H4 (cell line): ENCODE results near the gene STK36. TPM values are rescaled to one million over a fixed set of nuclear protein-coding genes. Genes with fewer than 3 reads are reported as not detected.

ENCODE experiments used
- DNase-seq: peaks from one replicate; pipeline ENCODE4 v3.0.0-alpha.2; 2015; ENCODE audit warnings: low spot score
- total RNA-seq: library from RNA; depleted of rRNA; stranded (reverse); fragments of >200 nt; shearing (Covaris generic); gene quantifications from 2 replicates; pipeline ENCODE4 v1.2.3, GENCODE V29; 2014; rRNA removed

STK36 gene
- total RNA-seq, result 10.4 and 19.5 TPM in 2 replicates

DNA sequence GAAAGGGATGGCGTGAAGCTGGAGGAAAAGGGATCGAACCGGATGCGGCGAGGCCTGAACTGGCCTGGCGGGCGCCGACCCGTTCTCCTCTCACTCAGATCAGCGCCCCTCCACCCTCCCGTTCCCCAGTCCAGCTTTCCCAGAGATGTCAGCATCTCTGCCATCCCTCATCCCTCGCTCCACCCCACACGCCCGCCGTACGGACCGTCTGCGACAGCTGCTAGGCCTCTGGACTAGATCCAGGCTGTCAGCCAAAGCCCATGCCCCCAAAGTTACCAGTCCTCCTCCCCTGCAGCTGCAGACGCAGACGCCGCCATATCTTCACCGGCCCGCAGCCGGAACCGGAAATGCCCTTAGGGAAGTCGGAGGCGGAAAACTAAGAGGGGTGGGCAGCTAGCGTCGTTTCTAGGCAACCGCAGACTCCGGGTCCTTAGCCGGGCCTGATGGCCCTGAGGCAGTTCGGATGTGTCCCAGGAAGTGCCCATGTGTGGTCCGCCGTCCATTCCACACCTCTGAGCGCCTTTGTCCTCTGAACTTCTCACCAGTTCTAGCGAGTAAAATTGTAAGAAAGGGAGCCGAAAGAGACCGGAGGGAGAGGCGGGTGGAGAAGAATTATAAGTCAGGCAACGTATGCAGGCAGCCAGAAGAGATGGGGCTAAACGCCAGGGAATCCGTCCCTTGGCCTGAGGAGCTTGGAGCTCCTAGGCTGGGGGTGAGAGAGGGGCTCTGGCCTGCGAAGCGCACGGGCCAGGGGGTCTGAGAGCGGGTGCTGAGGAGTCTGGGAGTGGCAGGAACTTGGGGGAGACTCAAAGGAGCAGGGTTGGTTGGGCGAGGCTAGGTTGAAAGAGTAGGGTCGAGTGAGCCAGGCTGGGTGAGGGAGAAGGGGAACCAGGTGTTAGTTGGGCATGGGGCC, at the start of gene STK36, which contains the start of gene RNF25:
TSS of gene STK36 (plus strand) at position 433 of the 913 bp plus-strand sequence. CDS start 744 bp downstream, outside the sequence.
TSS of gene RNF25 (minus strand) at position 349 of the 913 bp plus-strand sequence. CDS start at position 317, 32 bp downstream.
- peak; percentile 84 for DNase-seq

- no peak for DNase-seq
Measured at GRCh38 chr2:218622606-218623365, 49.1 kb upstream of the STK36 start.

- no peak for DNase-seq
Measured at GRCh38 chr2:218623366-218623705, 48.5 kb upstream of the STK36 start.

DNA sequence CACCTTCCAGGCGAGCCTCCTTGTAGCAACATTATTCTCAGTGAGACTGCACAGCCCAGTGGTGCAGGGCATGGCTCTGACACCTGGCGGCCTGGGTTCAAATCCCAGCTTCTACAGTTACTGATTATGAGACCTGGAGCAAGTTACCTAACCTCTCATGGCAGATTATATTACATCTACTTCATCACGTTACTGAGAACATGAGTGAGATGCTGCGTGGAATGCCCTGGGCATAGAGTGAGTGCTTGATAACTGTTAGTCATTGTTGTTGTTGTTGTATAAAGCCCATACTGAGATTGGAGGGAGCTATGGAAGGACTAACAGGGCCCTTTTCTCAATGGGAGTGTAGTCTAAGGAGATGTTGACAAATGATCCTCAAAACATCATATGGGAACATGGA, 45.5 kb upstream of the STK36 start:
- no peak for DNase-seq

DNA sequence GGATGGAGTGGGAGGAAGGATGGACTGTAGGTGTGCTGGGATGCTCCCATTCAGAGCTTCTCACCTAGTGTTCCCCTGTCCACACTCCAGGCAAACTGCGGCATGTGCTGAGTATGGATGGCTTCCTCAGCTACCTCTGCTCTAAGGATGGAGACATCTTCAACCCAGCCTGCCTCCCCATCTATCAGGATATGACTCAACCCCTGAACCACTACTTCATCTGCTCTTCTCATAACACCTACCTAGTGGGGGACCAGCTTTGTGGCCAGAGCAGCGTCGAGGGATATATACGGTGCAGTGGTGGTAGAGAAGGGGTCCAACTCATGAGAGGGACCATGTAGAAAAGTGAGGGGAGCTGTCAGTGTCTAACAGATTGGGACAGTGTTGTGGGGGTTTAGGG, 43.9 kb upstream of the STK36 start:
- DNase-seq, result no peak

- DNase-seq, result no peak
Measured at GRCh38 chr2:218631837-218632236, 40.0 kb upstream of the STK36 start.

DNA sequence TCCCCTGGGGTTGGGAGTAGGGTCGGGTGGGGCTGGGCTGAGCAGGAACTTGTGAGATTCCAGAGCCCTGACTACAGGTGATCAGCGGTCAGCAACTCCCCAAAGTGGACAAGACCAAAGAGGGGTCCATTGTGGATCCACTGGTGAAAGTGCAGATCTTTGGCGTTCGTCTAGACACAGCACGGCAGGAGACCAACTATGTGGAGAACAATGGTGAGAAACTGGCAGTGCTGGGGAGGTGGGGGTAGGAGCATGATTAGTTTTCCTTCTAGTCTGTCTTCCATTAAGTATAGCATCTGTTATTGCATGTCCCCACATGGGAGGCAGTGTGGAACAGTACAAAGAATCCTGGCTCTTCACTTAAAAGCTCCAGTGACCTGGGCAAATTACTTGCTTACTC, 36.2 kb upstream of the STK36 start:
- DNase-seq, result no peak

- DNase-seq, result no peak
Measured at GRCh38 chr2:218638372-218638771, 33.5 kb upstream of the STK36 start.

DNA sequence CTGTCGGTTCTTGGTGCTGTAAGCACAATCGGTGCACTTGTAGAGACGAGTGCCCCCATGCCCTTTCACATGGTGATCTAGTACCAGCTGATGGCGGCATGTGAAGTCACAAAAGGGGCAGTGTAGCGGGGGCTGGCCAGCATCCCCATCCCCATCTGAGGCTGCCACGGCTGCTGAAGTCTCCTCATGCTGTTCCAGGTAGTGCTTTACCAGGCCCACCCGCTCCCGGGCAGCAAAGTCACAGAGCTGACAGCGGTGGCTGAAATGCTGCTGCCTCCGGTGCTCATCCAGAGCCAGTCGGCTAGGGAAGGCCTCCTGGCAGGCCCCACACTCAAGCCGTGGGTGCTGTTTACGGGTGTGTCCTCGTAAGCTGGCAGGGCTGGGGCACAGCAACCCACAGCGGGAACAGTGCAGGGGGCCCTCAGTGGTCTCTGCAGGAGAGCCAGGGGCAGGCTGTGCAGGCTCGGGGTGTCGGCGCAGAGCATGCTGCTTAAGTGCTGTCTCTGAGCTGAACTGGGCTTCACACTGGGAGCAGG, 29.7 kb upstream of the STK36 start:
- DNase-seq, result no peak

- no peak for DNase-seq
Measured at GRCh38 chr2:218642786-218643185, 29.1 kb upstream of the STK36 start.

GRCh38 chr2:218643751-218644310, 28.1 kb upstream of the STK36 start:
- no peak for DNase-seq

GRCh38 chr2:218644721-218645120, 27.2 kb upstream of the STK36 start:
- no peak for DNase-seq

DNA sequence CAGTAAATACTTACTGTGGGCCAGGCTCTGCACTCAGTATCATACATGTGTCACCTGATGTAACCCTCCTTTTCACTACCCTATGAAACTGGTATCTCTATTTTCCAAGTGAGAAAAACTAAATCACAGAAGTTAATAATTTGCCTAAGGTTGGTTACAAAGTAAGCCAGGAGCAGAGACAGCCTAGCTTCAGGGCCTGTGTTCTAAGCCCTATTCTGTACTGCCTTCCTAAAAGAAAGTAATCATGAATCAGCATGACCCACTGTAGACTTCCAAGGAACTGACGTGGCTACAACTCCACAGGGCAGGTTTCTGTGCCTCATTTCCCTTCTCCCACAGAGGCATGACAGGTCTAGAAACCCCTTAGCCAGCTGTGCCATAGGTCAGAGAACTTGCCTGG, 26.8 kb upstream of the STK36 start:
- DNase-seq, result no peak

DNA sequence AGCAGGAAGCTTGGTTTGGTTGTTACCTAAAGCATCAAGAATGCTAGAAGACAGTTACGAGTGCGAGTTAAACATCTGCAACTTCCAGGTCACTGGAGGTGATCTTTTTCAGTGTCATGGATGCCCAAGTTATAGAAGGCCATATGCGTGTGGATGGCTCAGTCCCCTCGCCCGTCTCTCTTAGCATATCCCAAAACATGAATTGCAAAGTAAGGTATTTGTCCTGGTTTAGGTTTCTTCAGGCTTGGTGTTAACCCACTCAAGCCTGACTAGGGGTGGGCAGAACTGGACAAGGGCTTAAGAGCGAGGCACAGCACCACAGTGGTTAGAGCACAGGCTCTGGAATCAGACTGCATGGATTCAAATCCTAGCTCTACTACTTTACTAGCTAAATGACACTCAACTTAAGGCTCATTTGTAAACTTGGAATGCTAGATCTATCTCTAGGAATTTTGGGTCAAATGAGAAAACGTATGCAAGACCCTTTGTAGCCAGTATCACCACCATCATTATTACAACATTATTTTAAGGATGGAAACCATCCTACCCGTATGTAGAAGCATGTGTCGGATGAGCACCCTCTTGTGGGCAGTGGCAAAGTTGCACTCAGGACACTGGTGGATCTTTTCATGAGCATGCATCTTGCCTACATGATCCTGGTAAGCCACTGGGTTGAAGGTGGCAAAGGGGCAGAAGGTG, 23.6 kb upstream of the STK36 start:
- peak; percentile 59 for DNase-seq

DNA sequence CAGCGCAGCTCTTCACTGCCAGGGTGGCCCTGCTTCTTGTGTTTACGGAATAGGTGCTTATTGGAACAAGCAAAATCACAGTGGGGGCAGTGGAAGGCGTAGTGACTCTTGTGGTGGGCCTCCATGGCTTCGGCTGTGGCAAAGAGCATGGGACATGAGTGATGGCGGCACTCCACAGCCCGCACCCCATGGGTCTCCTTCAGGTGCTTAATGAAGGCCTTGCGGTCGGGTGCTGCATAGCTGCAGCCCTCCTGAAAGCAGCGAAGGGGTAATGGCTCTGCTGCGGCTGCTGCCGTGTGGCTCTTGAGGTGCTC, 23.1 kb upstream of the STK36 start:
- DNase-seq, result no peak

DNA sequence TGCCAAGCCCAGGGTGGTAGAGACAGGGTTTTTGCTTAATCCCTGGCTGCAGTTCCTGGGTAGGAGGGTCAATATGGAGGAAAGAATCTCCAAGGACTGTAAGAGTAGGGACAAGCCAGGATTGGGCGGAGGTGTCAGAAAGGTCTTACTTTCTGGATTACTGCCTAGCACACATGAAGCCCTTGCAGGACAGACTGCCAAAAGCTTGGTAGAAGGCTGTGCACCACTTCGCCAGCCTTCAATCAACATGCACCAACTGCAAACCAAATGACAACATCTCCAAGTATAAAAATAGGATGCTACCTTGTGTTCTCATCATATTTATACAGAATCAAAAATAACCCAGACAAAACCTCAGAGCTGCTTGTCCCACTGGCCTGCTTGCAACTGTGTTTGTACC, 16.1 kb upstream of the STK36 start:
- DNase-seq, result no peak

DNA sequence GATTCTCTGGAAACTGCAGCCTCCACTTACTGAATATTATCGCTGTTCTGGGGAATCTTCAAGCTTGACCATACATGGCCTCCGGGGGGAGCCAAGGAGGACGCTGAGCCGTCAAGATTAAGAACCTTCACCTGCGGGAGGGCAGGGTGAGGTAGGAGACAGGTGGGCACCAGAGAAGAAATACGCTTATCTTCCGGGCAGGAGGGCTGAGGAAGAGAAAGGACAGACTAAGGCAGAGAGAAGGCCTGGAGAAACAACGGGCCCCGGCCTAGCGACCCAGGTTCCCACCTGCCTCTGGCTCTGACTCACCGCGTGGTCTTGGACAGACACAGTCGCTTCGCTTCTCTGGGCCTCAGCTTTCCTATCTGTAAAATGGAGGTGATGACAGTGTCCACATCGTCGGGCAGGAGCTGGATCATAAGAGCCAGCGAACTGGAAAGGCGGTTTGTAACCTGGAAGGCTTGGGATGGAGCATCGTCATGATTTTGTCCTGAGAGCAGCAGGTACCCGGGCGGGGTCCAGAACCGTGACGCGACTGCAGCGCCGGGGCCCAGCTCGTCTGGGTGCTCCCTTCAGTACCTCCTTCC, 13.1 kb upstream of the STK36 start:
- DNase-seq, result peak; percentile 51

- DNase-seq, result peak; percentile 79
Measured at GRCh38 chr2:218659258-218659987, 12.5 kb upstream of the STK36 start, which contains the start of the genes BCS1L and ZNF142. TSS of gene BCS1L (plus strand) at chr2:218659683. CDS start at chr2:218660988, 1,305 bp downstream. TSS of gene ZNF142 (minus strand) at chr2:218659623. CDS start at chr2:218656429, 3,194 bp downstream.

DNA sequence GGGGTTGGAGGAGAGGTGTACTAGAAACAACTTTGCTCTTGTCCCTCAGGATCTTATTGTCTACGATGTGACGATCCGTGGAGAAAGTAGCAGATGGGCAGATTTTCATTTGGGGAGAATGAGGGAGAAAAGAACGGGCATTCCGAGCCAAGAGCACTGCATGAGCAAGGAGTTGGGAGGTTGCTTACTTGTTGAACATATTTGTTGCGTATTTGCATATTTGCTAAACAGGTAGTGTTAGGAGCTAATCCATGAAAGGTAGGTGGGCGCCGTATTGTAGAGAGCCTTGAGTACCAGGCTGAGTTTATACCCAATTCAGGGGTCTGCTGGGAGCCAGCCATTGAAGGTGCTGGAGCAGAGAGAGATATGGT, 11.9 kb upstream of the STK36 start:
- no peak for DNase-seq

DNA sequence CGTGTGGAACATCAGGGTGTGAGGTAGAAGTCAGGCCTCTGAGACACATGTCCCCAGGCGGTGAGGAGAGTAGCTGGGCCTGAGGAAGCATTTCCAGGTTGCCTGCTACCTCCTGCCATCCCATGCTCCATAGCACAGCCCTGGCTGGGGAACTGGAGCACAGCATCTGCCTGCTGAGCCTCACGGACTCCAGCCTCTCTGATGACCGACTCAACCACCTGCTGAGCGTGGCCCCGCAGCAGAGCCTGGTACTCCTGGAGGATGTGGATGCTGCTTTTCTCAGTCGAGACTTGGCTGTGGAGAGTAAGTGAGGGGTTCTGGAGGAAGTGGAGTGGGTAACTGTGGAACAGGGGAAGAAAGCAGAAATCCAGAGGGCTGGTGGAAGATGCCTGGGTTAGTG, 9.5 kb upstream of the STK36 start:
- no peak for DNase-seq

- DNase-seq, result no peak
Measured at GRCh38 chr2:218662827-218663226, 9.1 kb upstream of the STK36 start.
